HG02798 (cell line): ENCODE data around the gene BCL11A.

Source experiments
- ATAC-seq: cut with Tn5 transposase; IDR thresholded peaks from one replicate; pipeline ENCODE4 v1.9.1; 2021; ENCODE audit warnings: mild to moderate bottlenecking; ENCODE audit not compliant: unreplicated experiment, poor library complexity

The BCL11A gene

DNA sequence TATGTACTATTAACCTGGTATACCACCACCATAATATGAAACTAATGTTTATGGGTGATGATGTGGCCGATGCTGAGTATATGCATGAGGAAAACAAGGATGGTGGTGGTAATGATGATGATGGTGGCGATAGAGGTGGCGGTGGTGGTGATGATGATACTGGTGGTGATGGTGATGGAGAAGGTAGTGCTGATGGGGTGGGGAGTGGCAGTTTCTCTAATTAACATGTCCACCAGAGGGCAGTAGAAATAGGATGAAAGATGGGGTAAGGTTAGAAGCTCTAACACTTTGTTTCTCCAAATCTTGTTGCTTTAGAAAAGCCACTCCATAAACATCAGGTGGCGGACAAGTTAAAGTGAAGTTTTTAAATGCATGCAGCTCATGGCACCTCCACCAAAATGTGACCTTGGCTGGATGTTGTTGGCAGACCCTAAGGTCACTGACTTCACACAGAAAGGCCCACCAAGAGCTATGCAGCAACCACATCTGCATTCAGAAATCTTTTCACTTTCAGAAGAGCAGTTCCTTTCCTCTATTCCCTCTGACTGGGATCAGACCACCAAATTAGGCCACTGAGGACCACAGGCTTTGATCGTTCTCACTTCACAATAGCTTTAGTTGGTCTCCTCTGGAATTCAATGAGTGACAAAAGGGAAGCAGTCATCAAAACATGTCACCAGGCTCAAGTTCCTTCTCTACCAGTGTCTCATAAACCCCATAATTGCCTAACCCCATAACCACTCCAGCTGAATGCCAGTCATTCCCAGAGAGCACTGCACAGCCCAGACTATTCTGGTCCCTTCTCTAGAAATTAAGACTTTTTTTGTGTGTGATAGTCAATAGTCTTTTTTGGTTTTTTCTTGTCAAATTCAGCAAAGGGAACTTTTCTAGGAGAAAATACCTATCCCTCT is 7.5 kb upstream of the BCL11A start:
- ATAC-seq: peak; percentile 76

DNA sequence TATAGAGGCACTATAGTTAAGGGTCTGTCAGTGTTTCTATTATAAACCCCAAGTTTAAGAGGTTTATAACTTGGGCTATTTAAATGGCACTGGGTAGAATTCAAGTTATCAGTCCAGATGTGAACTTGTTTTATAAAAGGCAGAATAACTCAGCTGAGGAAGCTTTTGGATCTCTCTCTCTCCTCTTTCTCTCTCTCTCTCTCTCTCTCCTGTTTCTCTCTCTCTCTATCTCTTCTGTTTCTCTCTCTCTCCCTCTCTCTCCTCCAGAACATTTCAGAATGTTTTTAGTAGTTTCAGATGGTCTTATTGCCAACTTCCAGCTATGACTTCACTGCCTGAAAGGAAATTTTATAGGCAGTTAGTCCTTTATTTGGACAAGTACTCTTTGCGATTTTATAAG is 6.4 kb upstream of the BCL11A start:
- ATAC-seq: no peak

DNA sequence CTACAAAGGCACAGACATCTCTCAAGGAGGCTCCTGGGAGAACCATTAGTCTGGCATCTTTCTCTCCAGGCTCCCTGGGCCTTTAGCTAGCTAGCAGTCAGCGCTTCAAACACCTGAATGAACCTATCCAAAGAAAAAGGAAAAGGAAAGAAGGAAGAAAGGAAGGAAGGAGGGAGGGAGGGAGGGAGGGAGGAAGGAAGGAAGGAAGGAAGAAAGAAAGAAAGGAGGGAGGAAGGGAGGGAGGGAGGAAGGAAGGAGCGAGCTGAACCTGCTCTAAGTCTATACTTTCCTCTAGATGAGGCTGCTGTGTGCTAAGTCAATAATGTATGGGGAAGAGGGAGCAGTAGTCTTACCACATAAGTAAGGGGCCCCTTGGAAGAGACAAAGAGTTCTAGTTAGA is 5.1 kb upstream of the BCL11A start:
- ATAC-seq: no peak

DNA sequence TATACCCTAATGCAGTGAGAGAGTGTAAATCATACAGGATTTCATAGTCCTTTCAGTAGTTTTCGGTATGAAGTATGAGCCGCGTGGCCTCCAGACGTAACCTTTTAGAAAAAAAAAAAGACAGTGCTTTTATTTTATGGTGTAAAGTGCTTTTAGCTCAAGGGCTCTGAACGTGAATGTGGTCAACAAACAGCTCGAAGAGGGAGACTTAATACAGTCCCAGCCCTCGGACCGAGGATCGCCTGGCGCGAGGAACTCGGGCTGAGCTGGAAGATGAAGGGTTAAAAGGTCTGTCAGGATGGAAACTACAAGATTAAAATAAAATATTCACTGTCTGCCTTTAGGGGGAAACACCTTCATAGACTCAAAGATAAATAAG is 4.0 kb upstream of the BCL11A start:
- no peak for ATAC-seq

DNA sequence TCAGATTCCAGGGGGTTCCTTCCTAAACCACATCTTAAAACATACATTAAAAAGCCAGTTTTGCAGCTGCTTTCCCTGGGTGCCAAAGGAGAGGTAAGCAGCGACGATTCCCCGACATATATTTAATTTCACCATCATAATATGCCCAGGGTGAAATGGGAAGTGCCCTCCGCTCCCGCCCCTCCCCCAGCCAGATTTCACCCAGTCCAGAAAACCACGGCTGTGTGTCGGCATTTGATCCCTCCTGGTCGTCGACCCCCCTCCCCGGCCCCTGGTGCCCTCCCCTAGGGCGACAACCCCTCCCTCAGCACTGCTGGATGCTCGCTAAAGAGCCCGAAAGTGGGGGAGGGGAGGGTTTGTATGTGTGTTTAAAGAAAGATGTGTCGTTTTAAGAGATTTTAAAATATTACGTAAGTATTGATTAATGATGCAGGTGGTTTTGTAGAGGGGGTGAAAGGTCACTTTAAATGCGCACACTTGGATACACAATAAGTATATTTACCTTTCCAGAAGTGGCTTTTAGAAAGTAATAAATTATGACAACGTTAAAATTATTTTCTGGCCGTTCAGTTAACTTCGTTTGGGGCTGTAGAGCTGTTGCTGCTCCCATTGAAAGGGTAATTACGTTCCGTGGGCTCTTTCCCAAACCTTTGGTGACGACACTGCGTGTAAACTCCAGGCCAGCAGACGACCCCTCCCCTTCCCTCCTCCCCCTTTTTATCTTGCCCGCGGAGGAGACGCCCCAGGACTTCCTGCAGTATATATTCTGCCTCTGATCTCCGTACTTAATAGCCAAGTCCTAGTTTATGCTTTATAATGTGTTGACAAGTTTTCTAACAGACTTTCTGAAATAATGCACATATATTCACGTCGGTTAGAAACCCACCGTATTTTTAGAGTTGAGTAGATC is 3.4 kb upstream of the BCL11A start:
- ATAC-seq: no peak

DNA sequence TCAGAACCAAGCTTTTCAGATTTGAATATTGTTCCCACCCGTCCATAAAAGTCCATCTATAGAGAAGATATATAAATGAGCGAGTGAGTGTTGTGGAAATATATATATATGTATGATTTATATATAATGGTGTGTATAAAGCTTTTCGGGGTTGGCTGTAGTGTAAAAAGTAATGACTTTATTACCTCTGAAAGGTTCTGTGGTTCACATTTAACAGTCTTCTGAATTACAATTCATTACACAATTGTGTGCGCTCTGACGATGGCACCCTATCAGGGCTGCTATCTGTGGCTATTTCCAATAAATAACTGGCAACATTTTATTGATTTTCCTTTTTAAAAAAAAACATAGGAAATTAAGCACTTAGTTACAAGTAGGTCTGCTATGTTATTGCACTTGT is 2.7 kb upstream of the BCL11A start:
- ATAC-seq: no peak

DNA sequence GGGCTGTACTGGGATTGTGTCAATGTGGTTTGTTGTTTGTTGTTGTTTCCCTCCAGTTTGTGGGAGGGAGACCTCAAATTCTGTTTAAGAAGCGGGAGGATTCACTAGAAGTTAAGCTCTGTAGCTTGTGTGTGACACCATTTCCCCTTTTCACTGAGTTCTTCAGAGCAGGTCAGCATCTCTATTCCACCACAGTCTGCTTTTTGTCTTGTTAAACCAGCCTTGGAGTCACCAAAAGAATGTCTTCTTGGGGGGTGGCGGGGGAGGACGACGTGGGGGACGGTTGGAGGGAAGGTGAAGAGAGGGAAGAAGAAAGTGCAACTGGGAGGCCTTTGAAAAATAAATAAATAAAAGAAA is 2.3 kb upstream of the BCL11A start:
- ATAC-seq: peak; percentile 4

DNA sequence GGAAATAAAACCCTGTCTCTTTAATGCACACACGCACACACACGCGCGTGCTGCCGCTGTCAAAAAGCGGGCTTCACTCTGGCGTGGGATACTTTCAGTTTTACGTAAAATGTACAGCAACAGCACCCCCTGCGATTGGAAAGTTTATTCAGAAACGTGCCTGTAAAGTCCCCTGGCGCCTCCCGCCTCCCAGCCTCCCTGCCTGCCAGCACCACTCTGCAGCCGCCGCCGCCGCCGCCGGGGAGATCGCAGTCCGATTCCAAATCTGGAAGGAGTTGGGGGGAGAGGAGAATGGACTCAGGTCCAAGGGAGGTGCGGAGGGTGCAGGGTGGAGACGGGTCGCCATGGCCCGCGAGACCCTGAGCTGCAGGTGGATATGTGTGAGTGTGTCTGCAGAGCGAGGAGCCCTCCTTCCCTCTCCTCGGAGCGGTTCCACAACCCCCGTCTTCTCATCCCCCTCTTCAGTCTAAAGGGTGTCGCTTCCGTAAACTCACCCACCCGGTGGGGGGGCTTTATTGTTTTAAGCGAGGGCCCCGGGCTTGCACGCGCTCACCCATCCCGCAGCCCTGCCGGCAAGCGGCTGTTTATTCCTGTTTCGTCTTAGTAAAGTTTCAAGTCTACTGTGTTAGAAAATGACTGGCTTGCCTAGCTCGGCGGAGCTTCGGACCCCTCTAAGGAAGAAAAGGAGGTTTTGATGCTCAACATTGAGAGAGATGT is 1.8 kb upstream of the BCL11A start:
- ATAC-seq: peak; percentile 49

DNA sequence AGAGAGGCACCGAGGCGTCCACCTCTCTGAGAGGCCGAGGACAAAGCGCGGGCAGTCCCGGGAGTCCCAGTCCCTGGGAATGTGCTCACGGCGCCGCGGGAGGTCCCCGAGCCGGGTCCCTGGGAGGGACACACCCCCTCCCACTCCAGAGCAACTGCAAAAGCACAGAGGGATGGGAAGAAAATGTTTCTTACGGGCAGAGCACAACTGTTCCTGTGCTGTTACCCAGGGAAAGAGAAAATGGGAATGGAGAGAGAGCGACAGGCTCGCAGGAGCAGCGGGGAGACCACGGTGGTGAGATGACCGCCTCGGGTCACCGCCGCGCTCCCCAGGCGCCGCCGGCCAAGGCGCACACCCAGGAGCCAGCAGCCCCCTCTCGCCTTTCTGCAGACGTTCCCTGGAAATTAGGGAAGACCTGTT is 1.2 kb upstream of the BCL11A start:
- no peak for ATAC-seq

DNA sequence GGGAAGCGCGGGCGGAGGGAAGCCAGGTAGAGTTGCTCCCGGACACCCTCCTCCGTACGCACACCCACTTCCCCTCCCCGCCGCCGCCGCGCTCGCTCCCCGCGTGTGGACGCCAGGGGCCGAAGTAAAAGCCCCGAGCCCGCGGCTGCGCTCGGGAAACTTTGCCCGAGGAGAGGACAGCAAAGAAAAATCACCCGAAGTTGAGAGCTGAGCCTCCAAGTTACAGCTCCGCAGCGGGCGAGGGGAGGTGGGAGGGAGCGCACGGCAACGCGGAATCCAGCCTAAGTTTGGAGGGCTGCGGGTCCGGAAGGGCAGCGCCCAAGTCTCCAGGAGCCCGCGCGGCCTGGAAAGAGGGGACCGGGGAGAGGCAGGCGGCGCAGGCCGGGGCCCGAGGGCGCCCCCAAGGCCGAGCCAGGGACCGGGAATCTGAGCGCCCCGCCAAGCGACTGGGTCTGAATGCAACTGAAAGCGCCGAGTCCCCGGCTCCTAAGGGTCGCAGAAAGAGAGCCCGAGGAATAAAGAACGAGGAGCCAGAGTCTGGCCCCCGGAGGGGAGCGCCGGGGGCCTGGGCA is 706 bp upstream of the BCL11A start:
- ATAC-seq: no peak

DNA sequence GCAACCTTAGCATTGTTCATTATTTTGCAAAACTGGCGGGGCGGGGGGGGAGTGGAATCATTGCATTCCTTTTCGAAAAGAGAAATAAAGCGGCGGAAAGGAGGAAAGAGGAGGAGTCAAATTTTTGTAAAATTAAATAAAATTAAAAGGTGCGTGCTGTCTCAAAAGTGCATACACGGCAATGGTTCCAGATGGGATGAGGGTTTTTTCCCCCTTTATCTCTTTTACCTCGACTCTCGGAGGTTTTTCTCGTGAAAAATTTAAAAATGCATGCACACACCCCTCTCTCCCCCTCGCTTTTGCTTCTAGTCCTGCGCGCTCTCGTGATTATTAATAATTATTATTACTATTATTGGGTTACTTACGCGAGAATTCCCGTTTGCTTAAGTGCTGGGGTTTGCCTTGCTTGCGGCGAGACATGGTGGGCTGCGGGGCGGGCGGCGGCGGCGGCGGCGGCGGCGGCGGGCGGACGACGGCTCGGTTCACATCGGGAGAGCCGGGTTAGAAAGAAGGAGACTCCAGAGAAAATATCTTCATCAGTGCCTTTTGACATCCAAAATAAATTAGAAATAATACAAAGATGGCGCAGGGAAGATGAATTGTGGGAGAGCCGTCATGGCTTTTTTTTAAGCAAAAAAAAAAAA is 481 bp downstream of the BCL11A start:
- ATAC-seq: no peak

DNA sequence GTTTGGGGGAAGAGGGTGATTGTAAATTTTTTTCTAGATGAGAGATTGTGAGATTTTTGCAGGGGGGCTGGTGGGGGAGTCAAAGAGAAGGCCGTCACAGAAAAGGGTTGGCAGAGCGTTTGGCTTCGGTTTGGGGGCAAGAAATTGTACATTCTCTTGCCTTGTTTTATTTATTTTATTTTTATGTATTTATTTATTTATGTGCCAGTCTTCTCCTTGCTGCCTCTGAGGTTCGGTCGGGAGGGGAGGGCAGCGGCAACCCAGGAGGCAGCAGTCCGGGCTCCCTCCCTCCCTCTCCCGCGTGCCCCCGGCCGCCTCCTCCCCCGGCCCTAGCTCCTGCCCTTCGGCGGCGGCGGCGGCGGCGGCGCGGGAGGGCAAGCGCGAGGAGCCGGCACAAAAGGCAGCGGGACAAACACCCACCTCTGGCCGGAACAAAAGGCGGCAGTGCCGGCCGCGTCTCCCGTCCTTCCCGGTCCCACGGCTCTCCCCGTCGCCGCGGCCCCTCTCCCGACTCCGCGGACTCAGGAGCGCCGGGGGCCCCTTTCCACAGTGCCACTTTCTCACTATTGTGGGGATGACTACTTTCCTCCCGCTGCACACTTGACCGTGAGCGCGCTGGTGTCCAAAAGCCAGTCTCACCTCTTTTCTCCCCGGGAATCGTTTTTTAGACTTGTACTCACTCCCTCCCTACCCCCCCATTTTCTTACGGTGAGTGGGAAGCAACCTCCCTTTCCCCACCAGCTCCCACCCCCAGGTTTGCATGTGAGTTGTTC is 1.2 kb downstream of the BCL11A start:
- no peak for ATAC-seq

DNA sequence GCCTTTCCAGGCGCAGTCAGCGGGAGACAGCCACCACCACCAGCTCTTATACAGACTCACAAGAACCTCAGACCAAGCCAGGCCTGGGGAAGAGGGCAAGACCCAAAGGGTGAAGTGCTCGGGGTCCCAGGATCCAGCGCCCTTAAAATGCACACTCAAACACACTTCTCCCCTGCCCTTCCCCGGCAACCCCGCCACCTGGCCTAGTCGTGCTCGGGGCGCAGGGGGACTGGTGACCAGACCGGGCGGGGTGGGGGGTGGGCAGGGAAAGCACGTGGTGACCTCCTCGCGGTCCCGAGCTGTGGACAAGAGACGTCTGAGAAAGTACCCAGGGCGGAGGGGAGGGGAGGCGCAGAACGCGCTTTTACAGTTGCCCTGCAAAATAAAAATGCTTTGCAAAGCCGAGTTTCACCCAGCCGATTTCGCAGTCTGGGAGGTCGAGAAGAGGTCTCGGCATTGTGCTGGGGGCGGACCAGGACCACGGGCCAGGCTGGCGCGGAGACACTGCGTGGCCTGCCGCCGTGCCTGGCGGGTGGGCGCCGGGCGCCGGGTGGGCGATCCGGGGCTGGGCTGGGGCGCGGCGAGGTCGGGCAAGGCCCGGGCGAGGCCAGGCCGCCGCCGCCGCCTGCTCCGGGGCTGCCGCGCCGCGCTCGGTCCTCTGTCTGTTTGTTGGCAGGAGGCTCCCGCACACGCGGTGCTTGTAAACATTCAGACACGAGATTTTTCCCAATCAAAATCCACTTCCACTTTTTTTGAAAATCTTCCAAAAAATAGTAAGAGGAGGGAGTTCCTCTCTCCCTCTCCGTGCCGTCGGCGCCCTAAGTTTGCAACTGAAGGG is 2.0 kb downstream of the BCL11A start:
- no peak for ATAC-seq

DNA sequence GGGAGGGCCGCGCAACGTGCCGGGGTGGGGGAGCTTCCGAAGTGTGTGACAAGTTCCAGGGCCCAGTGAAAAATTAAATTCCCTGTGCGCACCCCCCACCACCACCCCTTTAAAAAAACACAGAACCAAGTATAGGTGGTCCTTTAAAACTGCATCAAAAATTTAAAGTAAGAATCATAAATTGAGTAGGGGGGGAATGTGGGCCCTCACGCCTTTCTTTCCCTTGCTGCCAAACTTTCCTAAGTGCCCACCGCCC is 2.5 kb downstream of the BCL11A start:
- no peak for ATAC-seq

DNA sequence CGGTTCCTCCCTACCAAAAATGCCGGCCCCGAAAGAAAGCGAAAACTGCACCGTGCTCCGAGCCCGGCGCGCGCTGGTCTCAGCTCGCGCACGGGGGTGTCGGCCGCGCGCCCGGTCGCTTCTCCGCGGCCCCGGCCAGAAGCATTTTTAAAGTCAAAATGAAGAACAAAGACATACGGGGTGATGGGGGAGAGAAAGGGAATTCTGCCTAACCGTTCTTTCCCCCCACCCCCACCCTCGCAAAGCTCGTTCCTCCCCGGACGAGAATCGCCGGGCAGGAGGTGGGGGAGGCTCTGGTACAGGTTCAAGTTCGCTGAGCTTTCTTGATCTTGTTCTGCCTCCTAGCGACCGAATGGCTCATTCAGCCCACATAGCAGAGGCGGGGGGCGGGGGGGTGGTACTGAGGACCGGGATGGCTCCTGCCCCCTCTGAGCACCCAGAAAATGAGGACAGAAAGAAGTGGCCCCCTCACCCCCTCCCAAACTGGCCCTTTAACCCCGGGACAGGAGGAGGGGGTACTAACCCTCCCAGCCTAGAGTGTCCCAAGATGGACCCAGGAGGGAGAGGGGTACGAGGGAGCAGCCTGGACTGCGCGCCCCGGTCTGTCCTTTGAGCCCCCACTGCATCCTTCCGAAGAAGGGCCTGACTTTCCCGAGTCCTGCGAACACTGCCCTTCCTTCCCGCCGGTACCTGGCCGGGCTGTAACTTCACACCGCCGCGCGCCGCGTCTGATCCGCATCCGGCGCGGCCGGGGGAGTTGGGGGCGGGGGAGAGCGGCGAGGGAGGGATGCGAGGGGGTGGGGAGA is 3.1 kb downstream of the BCL11A start:
- ATAC-seq: peak; percentile 76

DNA sequence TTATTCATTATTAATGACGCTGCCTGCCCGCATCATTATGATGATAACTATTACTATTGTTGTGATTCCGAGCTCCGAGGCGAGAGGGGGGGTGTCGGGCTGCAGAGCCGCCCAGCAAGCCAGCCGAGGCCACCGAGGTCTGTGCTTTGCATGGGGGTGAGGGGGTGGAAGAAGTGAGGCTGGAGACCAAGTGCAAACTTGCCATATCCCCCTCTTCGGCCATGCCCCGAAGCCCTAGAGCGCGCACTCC is 3.6 kb downstream of the BCL11A start:
- ATAC-seq: peak; percentile 12

DNA sequence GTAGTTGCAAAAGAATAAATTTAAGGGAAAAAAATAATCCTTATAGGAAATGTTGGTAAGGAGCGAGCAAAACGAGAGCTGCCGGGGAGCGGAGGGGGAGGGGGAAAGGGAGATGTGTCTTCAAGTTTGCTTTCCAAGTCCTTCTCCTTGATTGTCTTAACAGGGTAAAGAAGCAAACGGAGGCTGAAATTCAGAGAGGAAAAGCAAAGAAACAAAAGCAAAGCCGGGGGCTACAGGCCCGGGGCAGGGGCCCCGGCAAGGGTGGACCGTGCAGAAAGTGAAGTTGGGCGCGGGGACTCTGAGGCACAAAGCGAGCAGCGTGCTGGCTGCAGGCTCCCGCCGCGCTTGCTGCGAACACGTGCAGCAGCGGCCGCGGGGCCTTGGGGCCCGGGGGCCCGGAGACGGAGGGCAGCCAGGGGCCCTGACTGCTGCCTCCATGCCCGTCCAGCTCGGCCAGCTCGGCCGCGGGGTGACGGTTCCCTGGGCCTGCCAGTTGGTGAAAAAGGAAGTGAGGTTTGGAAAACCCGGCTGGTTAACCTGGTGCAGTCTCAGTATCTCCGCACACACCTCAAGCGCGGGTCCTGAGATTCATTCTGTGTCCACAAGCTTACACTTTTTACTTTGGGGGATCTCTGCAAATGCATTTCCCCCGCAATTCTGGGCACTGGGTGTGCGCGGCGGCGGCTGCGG is 4.1 kb downstream of the BCL11A start:
- peak; percentile 22 for ATAC-seq

DNA sequence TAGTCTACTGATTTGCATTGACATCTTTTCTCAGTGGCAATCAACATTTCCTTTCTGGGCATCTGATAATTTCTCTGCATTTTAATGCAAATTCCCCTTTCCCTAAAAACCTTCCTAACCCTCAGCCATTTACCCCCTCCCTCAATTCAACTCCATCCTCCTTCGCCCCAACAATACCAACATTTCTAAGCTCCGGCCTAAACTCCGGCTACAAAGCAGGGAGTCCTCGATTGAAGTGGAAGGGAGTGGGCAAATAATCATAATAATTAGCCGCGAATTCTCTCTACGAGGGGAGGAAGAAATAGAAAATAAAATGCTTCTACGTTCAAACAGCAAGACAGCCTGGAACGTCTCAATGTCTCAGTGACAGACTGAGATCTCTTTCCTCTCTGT is 4.6 kb downstream of the BCL11A start:
- ATAC-seq: no peak
